ENCODE results near the gene HTR7.

HTR7 gene

DNA sequence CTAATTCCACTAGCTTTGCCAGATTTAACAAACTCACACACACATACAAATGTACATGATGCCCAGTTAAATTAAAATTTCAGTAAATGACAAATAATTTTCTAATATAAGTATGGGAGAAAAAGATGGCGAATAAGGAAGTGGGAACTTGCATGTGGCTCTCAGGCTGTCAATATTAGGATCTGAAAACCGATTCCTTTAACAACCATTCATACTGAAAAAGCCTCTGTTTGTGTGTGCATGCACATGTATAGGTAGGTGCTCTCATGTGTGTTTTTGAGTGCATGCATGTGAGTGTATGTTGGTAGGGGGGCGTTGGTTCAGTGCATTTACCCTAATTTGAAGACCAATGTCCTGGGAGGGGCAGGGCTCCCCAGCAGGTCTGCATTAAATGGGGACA lies 125.3 kb downstream of the HTR7 start:
- no peak for DNase-seq

DNA sequence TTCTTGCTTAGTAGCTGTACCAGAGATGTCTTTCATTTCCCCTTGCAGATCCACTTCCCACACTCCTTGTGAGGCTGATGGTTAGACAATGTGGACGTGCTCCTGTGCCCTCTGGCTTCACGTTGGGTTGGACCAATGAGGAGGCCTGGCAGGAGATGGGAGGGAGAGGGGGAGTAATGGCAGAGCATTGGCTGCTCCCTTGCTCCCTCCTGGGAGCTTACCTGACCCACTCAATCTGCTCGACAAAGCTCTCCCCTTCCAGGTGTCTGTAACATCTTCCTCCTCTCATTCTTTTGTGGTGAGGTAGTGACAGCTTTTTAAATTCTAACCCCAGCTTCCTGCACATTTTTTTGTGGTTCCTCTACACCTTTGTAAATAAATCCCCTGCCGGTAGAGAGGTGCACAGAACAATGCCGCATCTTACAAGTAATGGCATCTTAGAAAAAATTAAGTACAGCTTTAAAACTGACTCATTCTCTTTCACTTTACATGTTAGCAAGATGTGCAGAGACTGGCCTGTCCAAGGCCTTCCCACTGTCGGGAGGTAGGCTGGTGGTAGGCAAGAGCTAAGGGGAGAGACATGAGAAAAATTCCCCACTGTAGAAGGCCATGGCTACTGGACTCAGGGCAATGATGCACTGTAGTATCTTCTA lies 134.3 kb downstream of the HTR7 start:
- no peak for DNase-seq

DNA sequence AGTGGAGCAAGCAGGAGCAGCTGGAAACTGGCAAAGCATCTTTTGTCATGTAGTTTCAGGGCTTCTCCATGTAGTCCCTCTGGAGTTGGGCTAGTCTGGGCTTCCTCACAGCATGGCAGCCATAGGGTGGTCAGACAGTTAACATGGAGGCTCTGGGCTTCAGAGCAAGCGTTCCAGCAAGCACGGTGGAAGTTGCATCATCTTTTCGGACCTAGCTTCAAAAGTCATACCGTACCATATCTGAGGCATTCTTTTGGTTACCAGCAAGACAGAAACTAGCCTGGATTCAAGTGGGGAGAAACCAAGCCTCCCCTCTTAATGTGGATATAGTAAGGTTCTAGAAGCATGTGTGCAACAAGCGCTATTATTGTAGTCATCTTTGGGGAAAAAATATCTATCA lies 135.0 kb downstream of the HTR7 start:
- DNase-seq: no peak

DNA sequence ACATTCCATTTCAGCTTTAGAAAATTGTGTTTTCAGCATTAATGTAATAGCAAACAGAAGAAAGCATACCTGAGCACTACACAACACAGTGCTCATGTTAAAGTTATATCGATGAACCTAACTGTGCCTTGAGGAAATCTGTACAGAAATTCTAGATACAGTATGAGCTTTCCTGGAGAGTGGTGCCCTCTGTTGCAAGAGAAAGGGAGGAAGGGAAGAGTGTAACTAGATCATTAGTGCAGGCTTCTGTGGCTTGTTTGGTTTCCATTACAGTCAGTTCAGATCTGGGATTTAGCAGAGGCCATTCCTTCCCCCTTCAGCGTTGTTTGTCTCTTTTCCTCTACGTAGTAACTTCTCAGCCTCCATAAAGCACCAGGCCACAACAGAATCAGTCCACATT lies 139.7 kb downstream of the HTR7 start:
- DNase-seq: no peak

DNA sequence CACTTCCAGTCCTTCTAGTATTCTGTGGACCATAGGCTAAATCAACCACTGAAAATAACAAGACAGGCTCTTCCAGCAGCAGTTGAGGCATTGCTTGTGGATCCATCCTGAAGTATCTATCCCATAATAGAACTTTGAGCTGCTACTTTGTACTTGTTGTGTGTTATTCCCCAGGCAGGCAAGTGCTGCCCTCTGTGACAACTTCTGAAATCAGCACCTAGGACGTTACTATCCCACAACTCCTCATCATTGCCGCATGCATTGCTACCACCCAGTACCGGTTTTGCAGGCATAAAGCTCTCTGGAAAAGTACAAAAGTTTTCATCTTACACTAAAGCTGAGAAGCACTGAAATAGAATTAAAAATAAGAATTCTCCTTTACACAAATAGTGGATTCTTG lies 145.3 kb downstream of the HTR7 start:
- DNase-seq: no peak

DNA sequence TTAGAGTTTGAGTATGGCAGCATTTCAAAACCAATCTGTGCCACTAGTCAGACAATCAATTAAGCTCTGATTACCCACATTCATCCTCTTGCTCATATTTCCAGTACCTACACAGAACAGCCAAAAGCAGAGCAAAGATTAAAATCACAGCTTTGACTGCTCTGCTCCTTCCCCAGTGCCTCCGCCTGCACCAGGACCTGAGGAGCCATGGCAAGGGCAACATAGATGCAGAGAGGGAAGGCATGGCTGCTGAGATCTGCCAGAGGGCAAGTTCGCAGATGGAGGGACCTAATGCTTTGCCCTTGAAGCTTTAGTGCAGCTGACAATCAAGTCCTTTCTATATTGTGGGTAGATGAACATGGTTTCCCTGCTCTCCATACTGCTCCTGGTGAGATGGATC lies 148.1 kb downstream of the HTR7 start:
- DNase-seq: no peak

DNA sequence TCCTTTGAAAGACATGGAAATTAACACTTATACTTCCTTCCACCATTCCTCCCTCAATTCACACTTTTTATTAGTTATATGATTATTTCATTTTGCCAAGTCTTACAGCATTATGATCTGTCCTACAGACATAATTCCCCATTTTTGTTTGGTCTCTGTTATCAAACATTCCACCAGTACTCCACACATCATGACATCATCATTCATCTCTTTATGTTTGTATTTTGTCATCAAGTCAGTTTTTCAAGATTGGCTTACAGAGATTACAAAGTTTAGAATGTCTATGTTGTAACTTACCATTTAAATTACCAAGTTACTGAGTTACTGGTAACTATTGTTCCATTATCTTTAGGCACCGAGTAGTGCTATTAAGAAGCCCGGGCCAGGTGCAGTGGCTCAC lies 150.2 kb downstream of the HTR7 start:
- no peak for DNase-seq

DNA sequence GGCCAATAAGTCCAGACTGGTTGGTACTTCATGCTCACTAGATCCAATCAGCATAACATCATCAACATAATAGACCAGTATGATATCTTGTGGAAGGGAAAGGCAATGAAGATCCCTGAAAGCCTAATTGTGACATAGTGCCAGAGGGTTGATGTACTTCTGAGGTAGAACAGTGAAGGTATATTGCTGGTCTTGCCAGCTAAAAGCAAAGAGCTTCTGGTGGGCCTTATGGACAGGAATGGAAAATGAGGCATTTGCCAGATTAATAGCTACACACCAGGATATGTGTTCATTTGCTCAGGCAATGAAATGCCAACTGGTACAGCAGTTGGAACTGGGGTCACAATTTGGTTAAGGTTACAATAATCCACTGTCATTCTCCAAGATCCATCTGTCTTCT lies 156.4 kb downstream of the HTR7 start:
- no peak for DNase-seq

DNA sequence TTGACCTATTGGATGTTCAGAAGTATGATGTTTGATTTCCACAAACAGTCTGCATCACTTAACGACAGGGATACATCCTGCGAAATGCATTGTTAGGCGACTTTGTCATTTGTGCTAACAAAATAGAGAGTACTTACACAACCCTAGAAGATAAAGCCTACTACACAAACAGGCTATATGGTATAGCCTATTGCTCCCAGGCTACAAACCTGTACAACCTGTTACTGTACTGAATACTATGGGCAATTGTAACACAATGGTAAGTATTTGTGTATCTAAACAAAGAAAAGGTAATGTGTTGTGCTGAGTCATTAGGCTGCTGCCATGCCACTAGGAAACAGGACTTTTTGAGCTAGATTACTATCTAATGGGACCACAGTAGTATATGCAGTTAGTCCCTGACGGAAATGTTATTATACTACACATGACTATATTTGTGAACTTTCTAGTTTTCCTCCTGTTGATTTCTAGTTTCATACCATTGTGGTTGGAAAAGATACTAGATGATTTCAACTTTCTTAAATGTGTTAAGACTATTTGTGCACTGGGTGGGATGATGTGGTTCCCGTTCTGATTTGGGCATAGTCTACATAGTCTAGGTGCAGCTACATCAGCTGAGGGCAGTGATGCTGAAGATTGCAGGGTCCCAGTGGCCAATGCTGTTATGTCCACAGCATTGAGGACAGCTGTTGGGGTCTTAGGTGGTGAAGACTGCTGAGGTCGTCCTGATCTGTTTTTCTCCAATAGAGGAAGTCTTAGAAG lies 161.7 kb downstream of the HTR7 start:
- no peak for DNase-seq
